NCI-H524 treated with DMSO at 0.1 percent for 48 hours (cell line): ENCODE data around the gene TJAP1.
"Not testable (repeated sequence)": the region's sequence is repeated elsewhere in the genome, so short reads cannot be mapped to it uniquely, and the experiment has no call there.

ENCODE experiments used
- DNase-seq: peaks from one replicate; lab custom pipeline; 2025; lab: John Stamatoyannopoulos, UW

TJAP1 gene

DNA sequence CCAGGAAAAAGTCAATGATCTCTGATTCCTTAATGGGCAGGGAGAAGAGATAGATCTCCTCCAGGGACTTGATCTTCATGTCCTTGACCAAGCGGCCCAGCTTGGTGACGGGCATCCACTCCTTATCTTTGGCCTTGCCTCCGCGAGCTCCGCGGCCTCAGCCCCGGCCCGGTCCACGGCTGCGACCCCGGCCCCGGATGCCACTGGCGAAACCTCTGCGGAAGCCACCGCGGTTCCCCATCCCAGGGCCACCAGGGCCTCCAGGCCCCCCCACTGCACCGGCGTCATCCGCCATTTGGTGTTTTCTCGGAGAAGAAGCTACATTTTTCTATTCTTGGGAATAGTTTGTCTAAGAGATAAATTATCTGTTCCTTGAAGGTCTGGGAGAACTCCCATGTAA, 62.0 kb downstream of the TJAP1 start:
- not testable (repeated sequence) for DNase-seq

GRCh38 chr6:43540507-43540906, 63.1 kb downstream of the TJAP1 start:
- DNase-seq, result no peak

- DNase-seq, result no peak
Measured at GRCh38 chr6:43541774-43542471, 64.6 kb downstream of the TJAP1 start.

- DNase-seq, result no peak
Measured at GRCh38 chr6:43544461-43544860, 67.1 kb downstream of the TJAP1 start.

- no peak for DNase-seq
Measured at GRCh38 chr6:43547222-43547621, 69.9 kb downstream of the TJAP1 start.
